NCI-H510A (cell line): ENCODE results near the gene SHISA2.

Experiments used
- DNase-seq: peaks from one replicate; lab custom pipeline; 2025; lab: John Stamatoyannopoulos, UW

The SHISA2 gene

GRCh38 chr13:26017932-26018665 lies 33.7 kb downstream of the SHISA2 start:
- DNase-seq = no peak

GRCh38 chr13:26017196-26017921 lies 34.5 kb downstream of the SHISA2 start:
- DNase-seq = no peak

DNA sequence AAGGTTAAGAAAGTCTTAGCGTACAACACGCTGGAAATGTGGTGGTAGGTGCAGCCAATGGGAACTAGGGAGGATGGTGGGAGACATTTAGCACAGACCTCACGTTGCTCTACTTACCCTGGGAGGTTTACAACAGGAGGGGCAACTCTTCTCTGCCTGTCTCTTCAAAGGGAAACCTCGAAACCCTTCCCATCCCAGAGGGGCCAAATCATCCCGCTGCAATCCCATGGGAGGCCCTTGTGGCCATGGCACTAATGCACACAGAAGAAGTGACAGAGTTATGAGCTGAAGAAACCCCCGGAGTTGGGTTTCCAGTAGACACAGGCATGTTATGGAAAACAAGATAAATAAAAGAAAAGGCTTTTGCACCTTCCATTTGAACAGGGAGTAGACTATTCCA lies 35.6 kb downstream of the SHISA2 start:
- DNase-seq = no peak

DNA sequence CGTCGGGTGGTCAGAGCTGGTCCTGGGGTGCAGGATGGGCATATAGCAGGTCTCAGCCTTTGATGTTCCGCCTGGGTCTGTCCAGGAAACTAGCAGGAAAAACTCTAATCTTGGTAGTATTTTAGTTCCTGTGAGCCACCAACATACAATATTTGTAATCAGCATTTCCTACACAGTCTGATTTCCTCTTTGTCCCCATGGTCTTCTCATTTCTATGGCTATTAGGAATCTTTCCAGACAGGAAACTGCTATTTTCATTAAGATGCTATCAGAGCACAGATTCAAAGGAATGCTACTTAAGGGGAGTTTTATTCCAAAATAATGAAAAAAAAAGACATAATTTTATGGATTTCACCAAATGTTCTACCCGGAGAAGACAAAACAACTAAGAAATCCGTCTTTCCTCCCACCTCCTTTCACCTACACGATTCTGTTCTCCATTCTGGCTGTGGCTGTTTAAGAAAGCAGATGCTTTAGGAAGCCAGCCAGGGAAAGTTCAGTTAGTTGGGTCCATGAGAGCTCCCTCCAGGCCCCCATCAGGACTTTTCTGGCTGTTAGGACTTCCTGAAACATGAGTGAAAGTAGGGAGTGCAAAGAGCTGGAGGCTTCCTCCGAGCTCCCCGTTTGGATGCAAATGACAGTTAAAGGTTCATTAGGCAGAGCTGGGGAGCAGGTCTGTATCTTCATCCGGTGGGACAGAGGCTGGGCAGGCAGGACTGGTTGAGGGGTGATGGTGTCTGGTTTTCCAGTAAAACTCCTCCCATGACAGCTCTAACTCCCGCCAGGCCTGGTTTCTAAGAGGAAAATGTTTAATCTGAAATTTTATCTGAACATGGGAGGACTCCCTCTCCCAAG lies 36.3 kb downstream of the SHISA2 start:
- DNase-seq = no peak

DNA sequence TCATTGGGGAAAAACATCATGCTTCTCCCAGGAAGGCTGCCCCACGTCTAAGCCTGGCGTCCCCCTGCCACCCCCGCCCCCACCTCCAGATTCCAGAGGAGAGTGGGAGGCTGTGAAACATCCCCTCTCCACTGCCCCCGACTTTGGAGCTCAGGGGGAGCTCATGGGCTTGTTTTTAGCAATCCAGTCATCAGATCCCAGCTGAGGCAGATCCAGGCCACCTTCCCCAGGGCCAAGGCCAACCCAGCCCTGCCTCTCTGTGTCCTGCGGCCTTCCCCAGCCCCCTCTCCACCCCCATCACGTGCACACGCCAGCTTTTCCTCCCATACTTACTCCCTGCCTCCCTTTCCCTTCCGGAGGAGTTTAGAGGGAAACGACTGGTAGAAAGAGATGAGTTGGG lies 38.8 kb downstream of the SHISA2 start:
- DNase-seq = no peak

DNA sequence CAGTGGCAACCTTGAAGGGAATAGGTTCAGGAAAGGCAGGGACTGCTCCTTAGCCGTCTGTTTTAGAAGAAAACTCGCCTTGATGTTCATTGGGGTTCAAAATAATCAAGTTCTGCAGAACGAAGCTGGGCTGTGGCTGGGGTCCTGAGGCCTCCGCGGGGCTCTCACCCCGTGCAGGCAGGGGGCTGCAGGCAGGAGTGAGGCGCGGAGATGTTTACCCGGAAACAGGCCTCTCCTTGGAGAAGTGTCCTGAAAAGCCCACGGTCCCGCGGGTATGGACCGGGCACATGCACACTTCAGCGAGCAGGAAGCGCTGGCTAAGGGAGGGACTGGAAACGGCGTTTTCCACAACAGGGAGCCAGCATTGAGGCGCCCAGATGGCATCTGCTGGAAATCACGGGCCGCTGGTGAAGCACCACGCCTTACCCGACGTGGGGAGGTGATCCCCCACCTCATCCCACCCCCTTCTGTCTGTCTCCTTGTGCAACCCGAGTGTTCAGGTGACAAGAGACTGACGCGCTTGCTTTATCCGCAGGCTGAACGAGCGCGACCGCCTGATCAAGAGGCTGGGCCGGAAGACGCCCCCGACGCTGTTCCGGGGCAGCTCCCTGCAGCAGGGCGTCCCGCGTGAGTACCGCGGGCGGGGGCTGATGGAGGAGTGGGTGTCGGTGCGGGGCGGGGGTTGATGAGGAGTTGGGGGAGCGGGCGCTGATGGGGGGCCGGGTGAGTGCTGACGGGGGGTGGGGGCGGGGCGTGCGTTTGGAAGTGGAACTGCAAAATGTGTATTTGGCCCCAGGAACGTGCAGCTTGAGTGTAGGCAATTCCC lies 39.6 kb downstream of the SHISA2 start:
- no peak for DNase-seq

- DNase-seq = no peak
Observed at GRCh38 chr13:26011208-26011573, 40.6 kb downstream of the SHISA2 start.

- DNase-seq = no peak
Observed at GRCh38 chr13:26010487-26011207, 41.2 kb downstream of the SHISA2 start.

DNA sequence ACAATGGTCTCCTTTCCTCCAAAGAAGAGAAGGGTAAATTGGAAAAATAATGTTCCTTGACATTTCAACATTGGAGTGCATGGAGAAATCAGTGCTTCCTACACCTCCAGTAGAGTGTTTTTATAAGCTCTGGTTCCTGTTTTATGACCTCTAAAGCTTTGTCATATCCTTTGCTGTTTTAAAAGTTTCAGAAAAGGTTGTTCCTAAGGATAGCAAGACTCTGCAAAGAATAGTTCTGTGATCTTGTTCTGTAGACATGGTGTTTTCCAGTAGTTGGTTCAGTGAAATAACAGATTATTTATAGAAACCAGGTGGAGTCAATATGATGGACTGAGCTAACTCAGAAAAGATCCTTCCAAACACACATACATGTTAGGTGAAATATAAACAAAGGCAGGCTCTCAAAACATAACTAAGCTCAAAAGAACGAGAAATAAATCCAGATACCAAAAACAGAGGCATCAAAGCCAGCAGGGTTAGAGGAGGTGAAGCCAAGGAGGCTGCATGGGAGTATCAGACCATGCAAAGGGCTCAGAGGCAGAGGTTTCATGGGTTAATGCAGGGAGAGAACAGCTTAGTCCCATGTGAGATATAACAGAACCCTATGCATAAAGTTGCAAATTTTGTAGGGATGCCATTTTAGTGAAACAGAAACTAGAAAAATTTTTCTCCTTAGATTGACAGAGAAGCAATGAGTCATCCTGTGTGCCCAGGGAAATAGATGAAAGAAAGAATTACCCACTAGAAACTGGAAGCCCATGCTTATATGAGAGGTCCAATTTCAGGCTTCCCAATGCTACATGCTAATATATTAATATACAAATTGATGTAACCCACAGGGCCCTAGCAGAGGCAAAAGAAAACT lies 44.3 kb downstream of the SHISA2 start:
- DNase-seq = no peak
